AG09309 (cell line): ENCODE data around the gene MSL1.

Experiments
- DNase-seq: peaks from one replicate; pipeline ENCODE4 v3.0.0-alpha.2; 2010; ENCODE audit warnings: low read depth
- H3K4me3 ChIP-seq: 2 replicates; pipeline ENCODE4 v1.5.1; 2011; ENCODE audit warnings: mild to moderate bottlenecking, low read depth, low read length, moderate library complexity; ENCODE audit not compliant: control insufficient read depth
- TF ChIP-seq, protein P1 (sequence below): IDR thresholded peaks from 2 replicates; pipeline ENCODE4 v1.5.1; 2011; ENCODE audit warnings: mild to moderate bottlenecking, low read depth, low read length, inconsistent platforms; ENCODE audit not compliant: insufficient read depth, control insufficient read depth; ENCODE audit errors: missing control alignments

The MSL1 gene

GRCh38 chr17:40105861-40106759, 15.7 kb upstream of the MSL1 start:
- DNase-seq, result no peak
- TF ChIP-seq, protein P1, sequence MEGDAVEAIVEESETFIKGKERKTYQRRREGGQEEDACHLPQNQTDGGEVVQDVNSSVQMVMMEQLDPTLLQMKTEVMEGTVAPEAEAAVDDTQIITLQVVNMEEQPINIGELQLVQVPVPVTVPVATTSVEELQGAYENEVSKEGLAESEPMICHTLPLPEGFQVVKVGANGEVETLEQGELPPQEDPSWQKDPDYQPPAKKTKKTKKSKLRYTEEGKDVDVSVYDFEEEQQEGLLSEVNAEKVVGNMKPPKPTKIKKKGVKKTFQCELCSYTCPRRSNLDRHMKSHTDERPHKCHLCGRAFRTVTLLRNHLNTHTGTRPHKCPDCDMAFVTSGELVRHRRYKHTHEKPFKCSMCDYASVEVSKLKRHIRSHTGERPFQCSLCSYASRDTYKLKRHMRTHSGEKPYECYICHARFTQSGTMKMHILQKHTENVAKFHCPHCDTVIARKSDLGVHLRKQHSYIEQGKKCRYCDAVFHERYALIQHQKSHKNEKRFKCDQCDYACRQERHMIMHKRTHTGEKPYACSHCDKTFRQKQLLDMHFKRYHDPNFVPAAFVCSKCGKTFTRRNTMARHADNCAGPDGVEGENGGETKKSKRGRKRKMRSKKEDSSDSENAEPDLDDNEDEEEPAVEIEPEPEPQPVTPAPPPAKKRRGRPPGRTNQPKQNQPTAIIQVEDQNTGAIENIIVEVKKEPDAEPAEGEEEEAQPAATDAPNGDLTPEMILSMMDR, result no peak
- no peak overlapping the region for H3K4me3 ChIP-seq

DNA sequence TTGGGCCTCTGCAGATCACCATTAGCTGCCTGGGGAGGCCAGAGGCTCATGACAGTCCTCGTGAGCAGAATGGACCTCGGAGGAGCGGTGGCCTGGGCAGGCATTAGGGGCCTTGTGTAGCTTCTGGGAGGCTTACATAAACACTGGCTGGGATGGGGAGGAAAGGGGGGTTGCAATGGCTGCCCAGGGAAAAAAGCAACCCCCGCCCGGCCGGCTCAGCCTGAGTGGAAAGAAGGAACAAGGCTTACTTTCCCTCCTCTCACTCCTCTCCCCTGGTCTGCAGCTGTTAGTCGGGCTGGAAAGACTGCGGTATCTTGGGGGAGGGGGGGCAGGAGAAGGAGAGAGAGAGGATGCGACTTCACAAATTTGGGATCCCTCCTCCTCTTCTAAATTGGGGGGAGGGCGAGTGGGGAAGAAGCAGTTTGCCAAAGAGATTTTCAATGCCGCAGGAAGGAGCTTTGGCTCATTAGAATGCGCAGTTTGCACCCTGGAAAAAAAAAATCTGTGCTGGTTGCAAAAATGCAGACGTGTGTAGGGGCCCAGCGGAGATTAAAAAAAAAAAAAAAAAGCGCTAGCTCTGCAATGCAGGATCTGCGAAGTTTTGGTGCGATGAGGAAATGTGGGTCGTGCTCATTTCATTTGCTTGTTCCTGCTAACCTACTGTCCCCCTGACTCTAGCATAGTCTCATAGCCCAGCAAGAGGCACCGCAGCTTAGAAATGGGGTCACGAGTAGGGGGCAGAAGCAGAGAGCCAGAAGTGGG, 14.8 kb upstream of the MSL1 start:
- no peak overlapping the region for H3K4me3 ChIP-seq
- TF ChIP-seq, protein P1, result no peak
- no peak for DNase-seq

GRCh38 chr17:40107522-40108174, 14.1 kb upstream of the MSL1 start:
- DNase-seq, result no peak
- no peak overlapping the region for H3K4me3 ChIP-seq
- TF ChIP-seq, protein P1, result no peak

DNA sequence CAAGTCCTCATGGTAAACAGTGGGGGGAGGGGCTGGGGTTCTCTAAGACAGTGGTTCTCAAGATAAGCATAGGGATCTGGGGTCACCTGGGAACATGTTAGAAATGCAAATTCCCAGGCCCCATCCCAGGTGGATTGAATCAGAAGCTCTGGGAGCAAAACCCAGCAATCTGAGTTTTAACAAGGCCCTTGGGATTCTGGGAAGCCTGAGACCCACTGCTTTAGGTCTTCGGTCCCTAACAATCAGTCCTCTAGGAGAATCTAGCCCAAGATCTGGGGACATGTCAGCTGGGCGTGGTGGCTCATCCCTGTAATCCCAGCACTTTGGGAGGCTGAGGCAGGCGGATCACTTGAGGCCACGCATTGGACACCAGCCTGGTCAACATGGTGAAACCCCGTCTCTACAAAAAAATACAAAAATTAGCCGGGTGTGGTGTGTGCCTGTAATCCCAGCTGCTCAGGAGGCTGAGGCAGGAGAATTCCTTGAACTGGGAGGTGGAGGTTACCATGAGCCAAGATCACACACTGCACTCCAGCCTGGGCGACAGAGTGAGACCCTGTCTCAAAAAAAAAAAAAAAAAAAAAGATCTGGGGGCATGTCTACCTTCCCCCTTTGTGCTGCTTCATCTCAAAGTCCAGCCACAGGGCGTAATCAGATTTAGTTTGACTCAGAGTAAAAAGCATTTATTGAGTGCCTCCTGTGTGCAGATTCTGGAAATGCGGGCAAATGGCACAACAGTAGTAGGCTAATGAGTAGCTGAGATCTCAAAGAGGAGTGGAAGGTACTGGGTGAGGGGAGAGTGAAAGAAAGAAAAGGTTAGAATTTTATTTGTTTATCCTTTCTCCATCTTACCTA, 12.6 kb upstream of the MSL1 start:
- no peak overlapping the region for H3K4me3 ChIP-seq
- DNase-seq, result no peak
- TF ChIP-seq, protein P1, result no peak

DNA sequence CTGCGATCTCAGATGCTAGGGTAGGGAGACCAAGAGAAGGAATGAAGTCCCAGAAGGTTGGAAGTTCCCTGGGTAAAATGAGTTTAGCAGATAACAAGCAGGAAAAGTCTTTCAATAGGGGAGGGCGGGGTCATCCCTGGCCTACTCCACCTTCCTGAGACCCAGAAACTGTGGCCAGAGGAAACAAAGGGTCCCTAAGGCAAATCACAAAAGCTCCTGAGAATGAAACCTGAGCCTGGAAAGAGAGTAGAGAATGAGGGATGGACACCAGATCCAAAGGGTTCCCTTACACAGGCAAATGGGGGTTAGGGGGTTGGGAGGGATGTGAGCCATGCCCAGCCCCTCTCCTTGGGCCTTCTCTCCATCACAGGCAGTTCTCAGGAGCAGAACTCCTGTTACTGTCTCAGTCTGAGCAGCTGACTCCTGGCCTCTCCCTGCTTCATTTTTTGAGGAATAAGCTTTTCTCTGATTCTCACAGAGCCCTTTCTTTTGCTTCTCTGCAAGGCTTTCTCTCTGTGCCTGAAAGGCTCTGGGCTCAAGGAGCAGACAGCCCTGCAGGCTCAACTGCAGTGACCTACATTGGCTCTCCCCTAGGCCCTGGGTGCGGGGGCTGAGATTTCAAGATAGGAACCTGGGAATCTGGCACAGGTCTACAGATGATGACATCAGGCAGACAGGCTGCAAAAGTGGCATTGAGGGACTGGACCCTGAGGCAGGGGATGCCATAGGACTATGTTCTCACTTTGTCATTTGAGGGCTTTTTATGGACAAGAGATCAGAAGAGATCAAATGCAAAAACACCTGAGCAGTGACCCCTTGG, 11.5 kb upstream of the MSL1 start:
- no peak for DNase-seq
- no peak overlapping the region for H3K4me3 ChIP-seq
- TF ChIP-seq, protein P1, result no peak
